ENCODE measurements around the gene POU6F1.
"Not testable (repeated sequence)": the region's sequence is repeated elsewhere in the genome, so short reads cannot be mapped to it uniquely, and the experiment has no call there.

Gene POU6F1

GRCh38 chr12:51217968-51218606, at the start of gene POU6F1:
Gene POU6F1, minus strand, starts transcription at chr12:51218062. Its CDS starts 11,226 bp downstream, at chr12:51206836.
- DNase-seq = peak; percentile 79

- DNase-seq = no peak
Observed at GRCh38 chr12:51265024-51265423, 47.2 kb upstream of the POU6F1 start.

- DNase-seq = no peak
Observed at GRCh38 chr12:51264297-51264696, 46.4 kb upstream of the POU6F1 start.

- no peak for DNase-seq
Observed at GRCh38 chr12:51263341-51263740, 45.5 kb upstream of the POU6F1 start.

GRCh38 chr12:51262758-51263177, 44.9 kb upstream of the POU6F1 start:
- peak; percentile 73 for DNase-seq

GRCh38 chr12:51259600-51259999, 41.7 kb upstream of the POU6F1 start:
- DNase-seq = not testable (repeated sequence)

- DNase-seq = no peak
Observed at GRCh38 chr12:51254536-51254935, 36.7 kb upstream of the POU6F1 start.

GRCh38 chr12:51253276-51253675, 35.4 kb upstream of the POU6F1 start:
- DNase-seq = no peak

- DNase-seq = no peak
Observed at GRCh38 chr12:51247523-51248206, 29.8 kb upstream of the POU6F1 start.

- DNase-seq = peak; percentile 64
Observed at GRCh38 chr12:51246254-51246853, 28.5 kb upstream of the POU6F1 start.

GRCh38 chr12:51245476-51246253, 27.8 kb upstream of the POU6F1 start:
- no peak for DNase-seq

GRCh38 chr12:51244269-51244668, 26.4 kb upstream of the POU6F1 start:
- peak; percentile 40 for DNase-seq

GRCh38 chr12:51242876-51243275, 25.0 kb upstream of the POU6F1 start:
- no peak for DNase-seq

GRCh38 chr12:51242120-51242519, 24.3 kb upstream of the POU6F1 start:
- DNase-seq = no peak

GRCh38 chr12:51240971-51241370, 23.1 kb upstream of the POU6F1 start:
- peak; percentile 74 for DNase-seq

- DNase-seq = peak; percentile 96
Observed at GRCh38 chr12:51238510-51239334, 20.9 kb upstream of the POU6F1 start, which contains the start of gene DAZAP2. Gene DAZAP2, plus strand, starts transcription at chr12:51238826. Its CDS starts 82 bp downstream, at chr12:51238908.

GRCh38 chr12:51238037-51238509, 20.2 kb upstream of the POU6F1 start:
- DNase-seq = no peak

- no peak for DNase-seq
Observed at GRCh38 chr12:51234530-51234929, 16.7 kb upstream of the POU6F1 start.

- no peak for DNase-seq
Observed at GRCh38 chr12:51232642-51233041, 14.8 kb upstream of the POU6F1 start.

GRCh38 chr12:51229116-51229809, 11.4 kb upstream of the POU6F1 start:
- no peak for DNase-seq

- no peak for DNase-seq
Observed at GRCh38 chr12:51227962-51228361, 10.1 kb upstream of the POU6F1 start.

Data from EL (cell line).